Testis (tissue), 2 donors: Measurements from ENCODE around the gene TRMT11.

Experiments used
- CTCF ChIP-seq, 3 experiments: fragments of 450-650 bp in 2 of 3; fragments of 200-600 bp in 1 of 3; sonication (generic) in 1 of 3; IDR thresholded peaks; one replicate each; pipeline ENCODE4 v1.5.1; 2016 to 2019; ENCODE audit warnings: antibody characterized with exemption in 3 of 3, mild to moderate bottlenecking in 2 of 3, moderate library complexity in 1 of 3
- POLR2A ChIP-seq: fragments of 450-650 bp; IDR thresholded peaks from one replicate; pipeline ENCODE4 v1.6.1; 2017; ENCODE audit warnings: antibody characterized with exemption, mild to moderate bottlenecking, moderate library complexity

GRCh38 chr6:126055449-126055848, 69.1 kb downstream of the TRMT11 start:
- TF ChIP-seq CTCF (IDR thresholded peaks at IDR 0.05), result no peak
- TF ChIP-seq POLR2A, result no peak
